HepG2 (cell line): ENCODE results near the gene PTCRA. TPM values are rescaled to one million over a fixed set of nuclear protein-coding genes. Genes with fewer than 3 reads are reported as not detected.
A peak's percentile ranks its signal among the peaks of the same experiment; 100 is the strongest.

Experiments used
- EZH2 ChIP-seq: conservative IDR thresholded peaks from 2 replicates; pipeline ENCODE4 v1.6.1; 2012; ENCODE audit warnings: mild to moderate bottlenecking, low read depth, low read length, moderate library complexity
- FOXP4 ChIP-seq: sonication (generic); formaldehyde crosslinking; IDR thresholded peaks from 2 replicates; pipeline ENCODE4 v1.4.0; 2020; ENCODE audit warnings: missing genetic modification reagents
- KLF6 ChIP-seq: IDR thresholded peaks from 2 replicates; pipeline ENCODE4 v1.8.0; 2016; ENCODE audit warnings: missing biosample characterization, missing genetic modification reagents
- NCOA1 ChIP-seq: sonication (generic); formaldehyde crosslinking; IDR thresholded peaks from 2 replicates; pipeline ENCODE4 v1.9.0; 2021; ENCODE audit warnings: missing genetic modification reagents
- SCMH1 ChIP-seq: sonication (generic); formaldehyde crosslinking; IDR thresholded peaks from 2 replicates; pipeline ENCODE4 v1.9.0; 2021; ENCODE audit warnings: missing genetic modification reagents, mild to moderate bottlenecking, borderline replicate concordance
- SETDB1 ChIP-seq: sonication (generic); formaldehyde crosslinking; IDR thresholded peaks from 2 replicates; pipeline ENCODE4 v1.5.1; 2020; ENCODE audit warnings: missing genetic modification reagents, mild to moderate bottlenecking, borderline replicate concordance
- SKIL ChIP-seq: sonication (generic); formaldehyde crosslinking; IDR thresholded peaks from 2 replicates; pipeline ENCODE4 v1.8.0; 2022; ENCODE audit warnings: missing genetic modification reagents, mild to moderate bottlenecking, moderate library complexity, borderline replicate concordance
- SMAD9 ChIP-seq: sonication (generic); formaldehyde crosslinking; IDR thresholded peaks from 2 replicates; pipeline ENCODE4 v1.5.1; 2020; ENCODE audit warnings: mild to moderate bottlenecking, missing genetic modification reagents
- SNAPC4 ChIP-seq: sonication (generic); formaldehyde crosslinking; IDR thresholded peaks from 2 replicates; pipeline ENCODE4 v1.4.0; 2020; ENCODE audit warnings: mild to moderate bottlenecking, missing genetic modification reagents
- ZBTB14 ChIP-seq: sonication (generic); formaldehyde crosslinking; IDR thresholded peaks from 2 replicates; pipeline ENCODE4 v1.4.0; 2020; ENCODE audit warnings: missing genetic modification reagents
- ZHX2 ChIP-seq, 2 experiments: sonication (generic) in 1 of 2; formaldehyde crosslinking in 1 of 2; IDR thresholded peaks; 2 replicates each; pipeline versions ENCODE4 v1.6.1 to v1.9.0; 2014 to 2022; ENCODE audit warnings: antibody characterized with exemption in 1 of 2, borderline replicate concordance in 1 of 2, inconsistent platforms in 1 of 2, low read depth in 1 of 2, missing genetic modification reagents in 1 of 2
- ZNF672 ChIP-seq: sonication (generic); formaldehyde crosslinking; IDR thresholded peaks from 2 replicates; pipeline ENCODE4 v1.8.1; 2022; ENCODE audit warnings: missing genetic modification reagents
- ZNF772 ChIP-seq: sonication (generic); formaldehyde crosslinking; IDR thresholded peaks from 2 replicates; pipeline ENCODE4 v1.5.0; 2020; ENCODE audit warnings: mild to moderate bottlenecking, missing genetic modification reagents
- polyA plus RNA-seq, 8 experiments: library from polyadenylated mRNA; depleted of rRNA in 3 of 8; stranded (reverse) in 7 of 8; unstranded in 1 of 8; fragments of >200 nt; fragmentation: Illumina TruSeq in 4 of 8; extraction: Trizol in 4 of 8; gene quantifications; 2 replicates each; pipeline versions ENCODE4 v1.2.1 to v1.2.3, GENCODE V29; 2011 to 2016; ENCODE audit warnings: low read depth in 4 of 8, missing spikeins in 1 of 8, mixed read lengths in 1 of 8; ENCODE audit not compliant: insufficient read depth in 1 of 8
- total RNA-seq, 5 experiments: library from RNA; depleted of rRNA; stranded (reverse); fragments of >200 nt; fragmentation: Illumina TruSeq; extraction: Trizol; gene quantifications; 2 replicates each; pipeline ENCODE4 v1.2.3, GENCODE V29; 2016; ENCODE audit warnings: low read depth in 1 of 5

The PTCRA gene
- total and polyA plus RNA-seq, 2 of the 13 experiments (the other 11 are each of a cell fraction or from before 2014, with no cell fraction given) = not detected

GRCh38 chr6:42939810-42940167, 23.9 kb downstream of the PTCRA start (continued):
- TF ChIP-seq SNAPC4 (CRISPR knock-in tag) = peak; percentile 68; the same call in 1 of the 2 replicates
- TF ChIP-seq SKIL (CRISPR knock-in tag) = no peak
- no peak for TF ChIP-seq ZNF772 (CRISPR knock-in tag)
- no peak for TF ChIP-seq KLF6 (CRISPR knock-in tag)
- TF ChIP-seq SMAD9 (CRISPR knock-in tag) = no peak
- no peak for TF ChIP-seq ZNF672 (CRISPR knock-in tag)
- no peak for TF ChIP-seq SETDB1 (CRISPR knock-in tag)
- no peak for TF ChIP-seq ZHX2 (IDR thresholded peaks at IDR 0.05; ENCODE audit: low read depth)
- TF ChIP-seq ZHX2 (CRISPR knock-in tag; IDR thresholded peaks at IDR 0.05; ENCODE audit: borderline replicate concordance) = no peak
- no peak for TF ChIP-seq FOXP4 (CRISPR knock-in tag)
- TF ChIP-seq ZBTB14 (CRISPR knock-in tag) = no peak
- no peak for TF ChIP-seq NCOA1 (CRISPR knock-in tag)
- TF ChIP-seq EZH2 = no peak
- no peak for TF ChIP-seq SCMH1
